LNCAP (cell line): ENCODE measurements around the gene GPR161.
A peak's percentile ranks its signal among the peaks of the same experiment; 100 is the strongest.

Experiments
- TF ChIP-seq, protein P1 (sequence below): fragments of 450-650 bp; IDR thresholded peaks from 2 replicates; pipeline ENCODE4 v1.5.1; 2017; ENCODE audit warnings: mild to moderate bottlenecking

GPR161 gene

DNA sequence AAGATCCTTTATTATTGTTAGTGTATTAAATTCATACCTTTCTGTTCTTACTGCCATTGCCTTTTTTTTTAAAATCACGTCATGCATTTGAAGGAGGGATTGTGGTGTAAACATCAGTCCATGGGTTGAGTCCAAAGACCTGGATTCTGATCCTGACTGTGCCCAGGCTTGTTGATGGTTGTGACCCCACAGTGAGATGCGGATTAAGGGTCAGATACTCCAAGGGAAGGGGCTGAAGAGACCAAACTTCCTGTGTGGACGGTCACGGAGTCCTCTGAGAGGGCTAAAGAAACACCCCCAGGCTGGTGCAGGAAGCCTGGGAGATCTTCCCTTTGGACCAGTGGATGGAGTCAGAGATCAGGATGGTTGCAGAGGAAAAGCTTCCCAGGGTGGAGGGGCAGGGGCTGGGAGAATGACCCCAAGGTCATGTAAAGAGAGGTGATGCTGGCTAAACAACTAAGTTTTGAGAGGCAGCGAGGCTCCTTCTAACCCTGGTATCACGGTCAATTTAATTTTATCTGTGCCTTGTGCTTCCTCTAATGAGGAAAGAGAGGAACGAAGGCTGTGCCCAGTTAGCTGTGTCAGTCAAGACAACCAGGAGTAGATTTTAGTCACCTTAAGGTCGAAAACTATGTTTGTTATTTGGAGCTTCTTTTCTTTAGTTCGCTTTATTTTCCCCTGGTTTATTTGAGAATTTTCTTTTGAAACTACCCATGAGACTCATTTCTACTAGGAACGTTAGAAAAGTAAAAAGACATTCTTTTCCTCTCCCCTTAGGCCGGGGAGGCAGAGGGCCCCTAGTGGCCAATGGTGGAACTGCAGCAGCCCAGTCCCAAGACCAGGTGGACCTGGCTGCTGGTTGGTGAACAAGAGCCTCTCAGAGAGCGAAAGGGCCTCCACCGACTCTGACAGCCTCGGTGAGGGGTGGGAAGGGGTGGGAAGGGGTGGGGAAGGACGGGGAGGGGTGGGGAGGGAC lies 8.7 kb upstream of the GPR161 start:
- TF ChIP-seq, protein P1, sequence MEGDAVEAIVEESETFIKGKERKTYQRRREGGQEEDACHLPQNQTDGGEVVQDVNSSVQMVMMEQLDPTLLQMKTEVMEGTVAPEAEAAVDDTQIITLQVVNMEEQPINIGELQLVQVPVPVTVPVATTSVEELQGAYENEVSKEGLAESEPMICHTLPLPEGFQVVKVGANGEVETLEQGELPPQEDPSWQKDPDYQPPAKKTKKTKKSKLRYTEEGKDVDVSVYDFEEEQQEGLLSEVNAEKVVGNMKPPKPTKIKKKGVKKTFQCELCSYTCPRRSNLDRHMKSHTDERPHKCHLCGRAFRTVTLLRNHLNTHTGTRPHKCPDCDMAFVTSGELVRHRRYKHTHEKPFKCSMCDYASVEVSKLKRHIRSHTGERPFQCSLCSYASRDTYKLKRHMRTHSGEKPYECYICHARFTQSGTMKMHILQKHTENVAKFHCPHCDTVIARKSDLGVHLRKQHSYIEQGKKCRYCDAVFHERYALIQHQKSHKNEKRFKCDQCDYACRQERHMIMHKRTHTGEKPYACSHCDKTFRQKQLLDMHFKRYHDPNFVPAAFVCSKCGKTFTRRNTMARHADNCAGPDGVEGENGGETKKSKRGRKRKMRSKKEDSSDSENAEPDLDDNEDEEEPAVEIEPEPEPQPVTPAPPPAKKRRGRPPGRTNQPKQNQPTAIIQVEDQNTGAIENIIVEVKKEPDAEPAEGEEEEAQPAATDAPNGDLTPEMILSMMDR = peak; percentile 99

DNA sequence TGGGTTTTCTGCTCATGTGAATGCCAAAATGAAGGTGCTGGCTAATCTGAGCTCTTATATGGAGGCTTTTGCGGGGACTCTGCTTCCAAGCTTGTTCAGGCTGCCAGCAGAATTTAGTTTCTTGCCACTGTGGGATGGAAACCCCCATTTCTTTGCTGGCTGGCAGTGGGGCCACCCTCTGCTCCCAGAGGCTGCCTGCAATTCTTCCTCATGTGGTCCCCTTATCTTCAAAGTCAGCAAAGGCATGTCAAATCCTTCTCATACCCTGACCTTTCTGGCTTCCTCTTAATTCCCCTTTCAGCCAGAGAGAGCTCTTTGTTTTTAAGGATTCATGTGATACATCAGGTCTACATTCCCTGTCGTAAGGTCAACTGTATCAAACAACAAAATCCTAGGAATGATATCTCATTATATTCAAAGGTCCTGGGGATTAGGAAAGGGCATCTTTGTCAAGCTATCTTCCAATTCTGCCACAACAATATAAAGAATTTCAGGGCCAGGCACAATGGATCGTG lies 5.2 kb upstream of the GPR161 start:
- TF ChIP-seq, protein P1 = no peak

DNA sequence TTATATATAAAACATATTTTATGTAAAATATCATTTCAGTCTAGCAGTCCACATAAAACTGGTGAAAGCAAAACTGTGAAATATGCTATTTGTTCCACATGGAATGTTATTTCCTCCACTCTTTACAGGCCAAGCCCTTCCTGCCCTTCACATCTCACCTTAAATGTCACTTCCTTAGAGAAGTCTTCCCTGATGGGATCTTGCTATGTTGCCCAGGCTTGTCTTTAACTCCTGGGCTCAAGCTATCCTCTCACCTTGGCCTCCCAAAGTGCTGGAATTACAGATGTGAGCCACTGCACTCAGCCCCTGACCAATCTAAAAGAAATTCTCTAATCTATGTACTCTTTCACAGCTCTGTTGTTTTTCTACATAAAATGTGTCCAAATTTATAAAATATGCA lies 2.3 kb upstream of the GPR161 start:
- TF ChIP-seq, protein P1 = no peak

DNA sequence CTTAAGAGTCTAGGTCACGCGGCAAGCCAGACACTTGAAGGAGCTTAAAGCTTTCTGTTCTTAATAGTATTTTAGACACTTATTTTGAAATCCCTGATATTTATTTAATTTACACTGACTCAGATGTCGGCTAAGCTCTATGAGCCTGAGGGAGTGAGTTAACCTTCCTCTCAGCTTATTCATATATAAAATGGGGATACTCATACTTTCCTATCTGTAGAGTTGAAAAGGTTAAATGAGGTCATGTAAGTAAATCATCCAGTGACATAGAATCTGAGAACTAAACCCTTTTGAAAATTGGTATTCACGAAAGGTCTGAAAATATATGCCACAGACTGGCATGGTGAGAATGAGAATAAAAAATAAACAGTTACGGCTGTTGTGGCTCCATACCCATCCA lies 1.4 kb upstream of the GPR161 start:
- TF ChIP-seq, protein P1 = no peak

DNA sequence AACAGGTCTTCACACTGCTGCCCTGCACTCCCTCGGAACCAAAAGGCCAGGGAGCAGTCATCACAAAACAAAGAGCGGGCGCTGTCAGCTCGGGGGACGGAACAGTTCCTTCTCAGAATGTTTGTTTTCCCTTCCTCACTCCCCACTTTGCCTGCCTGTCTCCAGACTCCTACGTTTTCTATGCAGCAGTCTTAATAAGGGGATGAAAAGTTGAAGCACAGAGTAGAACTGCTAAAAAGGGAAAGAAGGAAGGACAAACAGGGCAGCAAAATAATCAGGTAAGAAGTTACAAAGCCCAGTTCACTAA lies 738 bp upstream of the GPR161 start:
- TF ChIP-seq, protein P1 = no peak

DNA sequence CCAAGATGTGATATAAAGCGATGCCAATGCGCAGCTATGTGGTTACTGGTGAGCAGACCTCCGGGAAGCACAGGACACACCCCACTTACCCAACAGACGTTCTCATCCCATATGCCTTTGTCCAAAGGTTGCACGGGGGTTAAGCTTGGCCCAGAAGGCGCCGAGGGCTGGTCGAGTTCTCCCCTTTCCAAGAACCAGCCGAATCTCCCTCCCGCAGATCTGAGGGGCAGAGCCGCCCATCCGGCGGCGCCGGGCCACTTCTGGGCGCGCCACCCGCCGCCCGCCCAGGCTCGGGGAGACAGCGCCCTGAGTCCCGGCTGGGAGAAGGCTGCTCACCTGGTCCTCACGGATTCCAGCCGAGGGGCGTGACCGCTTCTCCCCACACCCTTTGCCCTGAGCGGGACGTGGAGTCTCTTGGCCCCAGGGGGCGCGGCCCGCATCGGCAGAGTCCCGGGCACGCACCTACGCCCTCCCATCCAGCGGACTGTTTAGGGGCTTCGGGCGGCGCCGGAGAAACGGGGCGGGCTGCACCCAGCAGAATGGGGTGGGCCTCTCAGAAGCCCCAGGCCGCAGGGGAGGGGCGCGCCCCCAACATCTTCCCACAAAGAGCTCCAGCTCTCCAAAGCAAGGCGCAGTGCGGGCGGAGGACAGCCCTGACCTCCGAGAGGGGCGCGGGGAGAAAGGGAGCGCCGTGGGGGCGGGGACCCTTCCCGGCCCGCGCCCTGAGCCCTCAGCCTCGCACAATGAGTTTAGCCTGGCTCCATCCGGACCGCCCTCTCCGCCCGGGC lies 615 bp downstream of the GPR161 start:
- TF ChIP-seq, protein P1 = no peak

DNA sequence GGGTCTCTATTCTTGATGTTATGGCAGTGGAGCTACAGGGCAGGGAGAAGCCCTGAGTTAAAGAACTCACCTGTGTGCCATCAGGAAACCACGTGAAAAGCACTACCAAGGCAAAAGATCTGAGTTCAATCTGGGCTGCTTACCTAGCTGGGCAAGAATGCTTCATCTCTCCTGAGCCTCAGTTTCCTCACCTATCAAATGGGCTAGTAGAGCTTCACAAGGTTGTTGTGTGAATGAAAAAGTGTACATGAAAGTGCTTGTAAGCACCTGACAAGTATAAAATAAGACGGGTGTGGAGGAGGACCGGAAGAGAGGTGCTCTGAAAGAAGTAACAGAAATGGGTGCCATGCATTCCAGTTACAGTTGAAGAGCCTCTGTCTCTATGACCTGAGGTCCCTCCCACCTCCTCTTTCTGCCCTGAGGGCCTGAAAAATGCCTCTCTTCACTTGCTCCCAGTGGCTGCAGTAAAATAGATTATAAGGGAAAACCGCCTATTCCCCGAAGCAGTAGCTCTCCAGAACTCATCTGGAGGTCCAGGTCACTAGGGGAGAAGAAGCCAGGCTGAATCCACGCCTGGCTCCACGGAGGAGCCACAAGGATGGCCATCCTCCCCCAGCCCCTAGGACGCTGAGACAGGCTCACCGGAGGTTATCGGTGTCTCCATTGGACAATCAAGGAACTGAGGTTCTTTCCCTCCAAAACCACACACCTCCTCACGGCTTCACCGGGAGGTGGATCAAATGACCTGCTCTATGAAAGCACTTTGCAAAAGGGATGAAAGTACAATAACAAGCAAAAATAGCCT lies 1.4 kb downstream of the GPR161 start:
- TF ChIP-seq, protein P1 = no peak
